KMS-11 (cell line): ENCODE results near the gene VAV2.

Experiments used
- H2AFZ ChIP-seq: fragments of 200-600 bp; sonication (generic); 2 replicates; pipeline ENCODE4 v1.6.1; 2016; ENCODE audit warnings: antibody characterized with exemption, mixed run types, low read depth
- H3K27ac ChIP-seq: fragments of 200-600 bp; sonication (generic); 2 replicates; pipeline ENCODE4 v1.6.1; 2016; ENCODE audit warnings: mild to moderate bottlenecking, mixed run types
- H3K27me3 ChIP-seq: fragments of 200-600 bp; sonication (generic); 2 replicates; pipeline ENCODE4 v1.6.1; 2017; ENCODE audit warnings: mild to moderate bottlenecking, low read depth, mixed run types, moderate library complexity; ENCODE audit not compliant: insufficient read depth
- H3K36me3 ChIP-seq: fragments of 200-600 bp; sonication (generic); 2 replicates; pipeline ENCODE4 v1.6.1; 2017; ENCODE audit warnings: mild to moderate bottlenecking, mixed run types; ENCODE audit not compliant: insufficient read depth
- H3K4me1 ChIP-seq: fragments of 200-600 bp; sonication (generic); 2 replicates; pipeline ENCODE4 v1.6.1; 2016; ENCODE audit warnings: mild to moderate bottlenecking, low read depth, mixed run types; ENCODE audit not compliant: poor library complexity, severe bottlenecking
- H3K4me2 ChIP-seq: fragments of 200-600 bp; sonication (generic); 2 replicates; pipeline ENCODE4 v1.7.0; 2016; ENCODE audit warnings: mild to moderate bottlenecking, mixed run types
- H3K4me3 ChIP-seq: fragments of 200-600 bp; sonication (generic); IDR thresholded peaks from 2 replicates; pipeline ENCODE4 v1.6.1; 2017; ENCODE audit warnings: low read depth, low read length, mixed read lengths; ENCODE audit not compliant: insufficient read depth
- H3K79me2 ChIP-seq: fragments of 200-600 bp; sonication (generic); 2 replicates; pipeline ENCODE4 v1.6.1; 2016; ENCODE audit warnings: low read depth, mixed run types; ENCODE audit not compliant: insufficient read depth
- H3K9ac ChIP-seq: fragments of 200-600 bp; sonication (generic); 2 replicates; pipeline ENCODE4 v1.6.1; 2016; ENCODE audit warnings: mild to moderate bottlenecking, mixed run types
- H4K20me1 ChIP-seq: fragments of 200-600 bp; sonication (generic); 2 replicates; pipeline ENCODE4 v1.6.1; 2016; ENCODE audit warnings: mild to moderate bottlenecking, mixed run types; ENCODE audit not compliant: insufficient read depth
- TF ChIP-seq, protein P1 (sequence below): fragments of 200-600 bp; sonication (generic); conservative IDR thresholded peaks from 2 replicates; pipeline ENCODE4 v1.6.1; 2017; ENCODE audit warnings: low read depth, mild to moderate bottlenecking, antibody characterized with exemption, low read length, moderate library complexity, mixed read lengths

The VAV2 gene

DNA sequence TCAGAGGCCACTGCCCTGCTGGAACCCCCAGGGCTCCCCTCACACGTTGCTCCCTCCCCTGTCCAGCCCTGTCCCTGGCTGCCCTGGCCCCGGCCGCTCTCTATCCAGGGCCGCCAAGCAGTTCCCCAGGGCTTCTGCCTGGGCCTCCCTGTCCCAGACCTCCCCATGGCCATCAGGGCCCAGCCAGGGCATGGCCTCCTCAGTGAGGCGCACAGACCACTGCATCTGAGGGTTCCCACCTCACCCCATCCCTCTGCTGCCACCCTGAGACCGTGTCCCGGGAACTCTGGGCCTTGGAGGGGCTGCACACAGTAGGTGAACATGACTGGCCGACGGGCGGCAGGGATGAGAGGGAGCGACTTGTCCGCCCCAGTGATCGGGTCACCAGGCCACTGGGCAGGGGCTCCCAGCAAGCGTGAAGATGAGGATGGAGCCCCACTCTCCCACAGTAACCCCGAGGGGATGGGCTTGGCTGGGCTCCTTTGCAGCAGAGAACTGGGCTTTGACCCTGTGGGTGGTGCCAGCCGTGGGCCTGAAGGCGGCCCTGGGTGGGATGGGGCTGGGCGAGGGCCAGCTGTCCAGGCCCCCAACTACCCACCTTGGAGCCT lies 145.5 kb downstream of the VAV2 start:
- H3K27me3 ChIP-seq: no peaks in the 10 kb centered on the region
- H4K20me1 ChIP-seq: no peaks in the 10 kb centered on the region
- H3K27ac ChIP-seq: no peak overlapping the region
- H3K4me1 ChIP-seq: no peaks in the 10 kb centered on the region
- TF ChIP-seq, protein P1, sequence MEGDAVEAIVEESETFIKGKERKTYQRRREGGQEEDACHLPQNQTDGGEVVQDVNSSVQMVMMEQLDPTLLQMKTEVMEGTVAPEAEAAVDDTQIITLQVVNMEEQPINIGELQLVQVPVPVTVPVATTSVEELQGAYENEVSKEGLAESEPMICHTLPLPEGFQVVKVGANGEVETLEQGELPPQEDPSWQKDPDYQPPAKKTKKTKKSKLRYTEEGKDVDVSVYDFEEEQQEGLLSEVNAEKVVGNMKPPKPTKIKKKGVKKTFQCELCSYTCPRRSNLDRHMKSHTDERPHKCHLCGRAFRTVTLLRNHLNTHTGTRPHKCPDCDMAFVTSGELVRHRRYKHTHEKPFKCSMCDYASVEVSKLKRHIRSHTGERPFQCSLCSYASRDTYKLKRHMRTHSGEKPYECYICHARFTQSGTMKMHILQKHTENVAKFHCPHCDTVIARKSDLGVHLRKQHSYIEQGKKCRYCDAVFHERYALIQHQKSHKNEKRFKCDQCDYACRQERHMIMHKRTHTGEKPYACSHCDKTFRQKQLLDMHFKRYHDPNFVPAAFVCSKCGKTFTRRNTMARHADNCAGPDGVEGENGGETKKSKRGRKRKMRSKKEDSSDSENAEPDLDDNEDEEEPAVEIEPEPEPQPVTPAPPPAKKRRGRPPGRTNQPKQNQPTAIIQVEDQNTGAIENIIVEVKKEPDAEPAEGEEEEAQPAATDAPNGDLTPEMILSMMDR: no peak
- H3K36me3 ChIP-seq: no peaks in the 10 kb centered on the region
- H2AFZ ChIP-seq: no peak overlapping the region
- H3K9ac ChIP-seq: no peak overlapping the region
- no peaks in the 10 kb centered on the region for H3K79me2 ChIP-seq
- no peak overlapping the region for H3K4me2 ChIP-seq
- H3K4me3 ChIP-seq: no peak overlapping the region

DNA sequence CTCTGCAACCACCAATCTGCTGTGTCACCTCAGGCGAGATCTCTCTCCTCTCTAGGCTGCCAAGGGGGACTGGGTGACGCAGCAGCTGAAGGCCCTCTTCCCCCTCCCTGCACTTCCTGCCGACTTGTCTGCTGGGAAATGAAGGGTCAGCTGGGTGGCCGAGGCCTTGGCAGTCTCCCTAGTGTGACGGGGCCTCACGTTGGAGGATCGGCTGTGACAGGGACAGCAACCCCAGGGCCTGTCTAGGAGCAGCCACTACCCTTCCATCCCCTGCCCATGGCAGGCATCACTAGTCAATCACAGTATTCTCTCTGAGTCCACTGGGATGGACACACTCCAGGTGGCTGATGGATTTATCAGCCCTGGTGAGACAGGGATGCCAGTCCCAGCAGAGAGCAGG lies 146.7 kb downstream of the VAV2 start:
- no peaks in the 10 kb centered on the region for H4K20me1 ChIP-seq
- no peak overlapping the region for H3K9ac ChIP-seq
- no peaks in the 10 kb centered on the region for H3K36me3 ChIP-seq
- no peak overlapping the region for H3K4me3 ChIP-seq
- H3K27me3 ChIP-seq: no peaks in the 10 kb centered on the region
- H3K27ac ChIP-seq: no peak overlapping the region
- TF ChIP-seq, protein P1: no peak
- H3K4me2 ChIP-seq: no peak overlapping the region
- H3K4me1 ChIP-seq: no peaks in the 10 kb centered on the region
- H2AFZ ChIP-seq: no peak overlapping the region
- no peaks in the 10 kb centered on the region for H3K79me2 ChIP-seq

DNA sequence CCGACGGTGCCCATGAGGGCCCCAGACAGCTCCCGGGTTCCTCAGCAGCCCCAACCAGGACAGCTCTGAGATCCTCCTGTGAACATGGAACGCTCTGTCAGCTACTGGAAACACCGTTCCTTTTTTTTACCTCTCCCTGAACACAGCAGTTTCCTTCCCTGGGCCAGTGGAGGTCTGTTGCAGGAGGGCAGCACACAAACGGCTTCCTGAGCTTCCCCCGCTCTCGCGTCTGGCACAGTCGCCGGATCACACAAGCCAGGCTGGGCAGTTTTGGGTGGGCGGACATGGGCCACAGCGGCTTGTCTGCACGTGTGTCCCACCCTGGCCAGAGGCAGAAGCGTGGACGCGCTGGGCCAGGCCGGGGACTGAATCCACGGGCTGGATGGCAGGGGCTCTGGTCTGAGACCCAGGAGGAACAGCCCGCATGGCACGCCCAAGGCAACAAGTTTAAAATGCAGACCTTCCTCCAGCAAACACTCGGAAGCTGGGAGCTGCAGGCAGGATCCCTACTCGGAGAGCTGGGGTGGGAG lies 147.2 kb downstream of the VAV2 start:
- Histone ChIP-seq H4K20me1 (no peaks in the 10 kb centered on the region), H2AFZ (no peak overlapping the region), H3K36me3 (no peaks in the 10 kb centered on the region), H3K79me2 (no peaks in the 10 kb centered on the region), H3K4me1 (no peaks in the 10 kb centered on the region), H3K4me2 (no peak overlapping the region), H3K4me3 (no peak overlapping the region), H3K27me3 (no peaks in the 10 kb centered on the region), H3K27ac (no peak overlapping the region), H3K9ac (no peak overlapping the region)
- TF ChIP-seq, protein P1: no peak

DNA sequence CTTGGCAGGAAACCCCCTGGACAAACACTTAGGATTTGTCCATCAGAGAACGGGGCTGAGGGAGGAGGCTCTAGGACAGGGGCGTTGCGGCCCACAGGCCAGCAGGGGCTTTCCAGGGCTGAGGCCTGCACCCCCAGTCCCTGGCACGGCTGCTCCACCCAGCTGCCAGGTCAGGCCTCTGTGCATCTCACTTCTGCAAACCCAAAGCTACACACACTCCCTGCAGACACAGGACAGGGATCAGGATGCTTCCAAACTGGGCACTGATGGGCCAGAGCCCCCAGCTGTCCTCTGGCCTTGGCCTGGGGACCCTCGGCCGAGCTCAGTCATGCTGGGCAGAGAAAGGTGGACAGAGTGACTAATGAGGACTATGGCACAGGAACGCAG lies 147.7 kb downstream of the VAV2 start:
- Histone ChIP-seq H3K9ac (no peak overlapping the region), H3K27ac (no peak overlapping the region), H3K4me2 (no peak overlapping the region)

More for the DNA sequence above, 147.7 kb downstream of the VAV2 start:
- H3K79me2 ChIP-seq: no peaks in the 10 kb centered on the region
- no peaks in the 10 kb centered on the region for H3K36me3 ChIP-seq
- H3K4me3 ChIP-seq: no peak overlapping the region
- H3K4me1 ChIP-seq: no peaks in the 10 kb centered on the region
- TF ChIP-seq, protein P1: no peak
- no peaks in the 10 kb centered on the region for H3K27me3 ChIP-seq
- H4K20me1 ChIP-seq: no peaks in the 10 kb centered on the region
- H2AFZ ChIP-seq: no peak overlapping the region
